WTC11 (cell line): ENCODE data around the gene EML4.

Source experiments
- JUN ChIP-seq: sonication (generic); formaldehyde crosslinking; IDR thresholded peaks from 2 replicates; pipeline ENCODE4 v1.8.0; 2023; ENCODE audit warnings: mild to moderate bottlenecking, missing genetic modification reagents
- MXD4 ChIP-seq: fragments of 250-450 bp; sonication (Bioruptor Pico); IDR thresholded peaks from 2 replicates; pipeline ENCODE4 v1.8.0; 2021; ENCODE audit warnings: mild to moderate bottlenecking, moderate library complexity, borderline replicate concordance
- RORB ChIP-seq: fragments of 250-450 bp; sonication (Bioruptor Pico); IDR thresholded peaks from 2 replicates; pipeline ENCODE4 v1.9.0; 2021; ENCODE audit warnings: mild to moderate bottlenecking
- ZNF263 ChIP-seq: sonication (generic); formaldehyde crosslinking; IDR thresholded peaks from 2 replicates; pipeline ENCODE4 v1.8.1; 2022; ENCODE audit warnings: low read depth, mild to moderate bottlenecking, moderate library complexity, missing genetic modification reagents
- TF ChIP-seq, protein P1 (sequence below): fragments of 200-600 bp; IDR thresholded peaks from 2 replicates; pipeline ENCODE4 v1.8.0; 2022; ENCODE audit warnings: antibody characterized with exemption
- TF ChIP-seq, protein P2 (sequence below): fragments of 250-450 bp; sonication (Bioruptor Pico); conservative IDR thresholded peaks from 2 replicates; pipeline ENCODE4 v1.9.0; 2021; ENCODE audit warnings: mild to moderate bottlenecking
- TF ChIP-seq, protein P3 (sequence below): sonication (generic); formaldehyde crosslinking; conservative IDR thresholded peaks from 2 replicates; pipeline ENCODE4 v1.8.1; 2022; ENCODE audit warnings: mild to moderate bottlenecking, missing genetic modification reagents
- TF ChIP-seq, protein P4 (sequence below): fragments of 250-450 bp; sonication (Bioruptor Pico); IDR thresholded peaks from 2 replicates; pipeline ENCODE4 v1.9.0; 2021; ENCODE audit warnings: mild to moderate bottlenecking, borderline replicate concordance
- TF ChIP-seq, protein P5 (sequence below): sonication (generic); formaldehyde crosslinking; IDR thresholded peaks from 2 replicates; pipeline ENCODE4 v1.8.0; 2022; ENCODE audit warnings: mild to moderate bottlenecking, missing genetic modification reagents
- TF ChIP-seq, protein P6 (sequence below): sonication (generic); formaldehyde crosslinking; IDR thresholded peaks from 2 replicates; pipeline ENCODE4 v1.8.1; 2023; ENCODE audit warnings: mild to moderate bottlenecking, moderate library complexity, missing genetic modification reagents

DNA sequence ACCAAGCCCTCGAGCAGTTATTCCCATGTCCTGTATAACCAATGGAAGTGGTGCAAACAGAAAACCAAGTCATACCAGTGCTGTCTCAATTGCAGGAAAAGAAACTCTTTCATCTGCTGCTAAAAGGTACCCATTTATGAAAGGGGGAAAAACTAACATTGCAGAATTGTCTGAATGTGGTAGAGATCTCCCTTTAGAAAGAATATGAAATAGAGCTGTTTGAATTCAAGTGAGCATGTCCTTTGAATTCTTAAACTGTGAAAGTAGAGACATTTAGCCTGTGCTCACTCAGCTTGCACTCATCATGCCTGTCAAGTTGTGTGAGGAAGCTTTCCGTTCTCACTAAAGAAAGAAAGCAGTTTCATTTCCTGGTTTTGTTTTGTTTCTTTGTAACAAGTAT is 87.4 kb downstream of the EML4 start:
- TF ChIP-seq MXD4 (CRISPR knock-in tag) (no peak), RORB (CRISPR knock-in tag) (no peak), JUN (CRISPR knock-in tag) (no peak), ZNF263 (CRISPR knock-in tag) (no peak)
- TF ChIP-seq, protein P1, sequence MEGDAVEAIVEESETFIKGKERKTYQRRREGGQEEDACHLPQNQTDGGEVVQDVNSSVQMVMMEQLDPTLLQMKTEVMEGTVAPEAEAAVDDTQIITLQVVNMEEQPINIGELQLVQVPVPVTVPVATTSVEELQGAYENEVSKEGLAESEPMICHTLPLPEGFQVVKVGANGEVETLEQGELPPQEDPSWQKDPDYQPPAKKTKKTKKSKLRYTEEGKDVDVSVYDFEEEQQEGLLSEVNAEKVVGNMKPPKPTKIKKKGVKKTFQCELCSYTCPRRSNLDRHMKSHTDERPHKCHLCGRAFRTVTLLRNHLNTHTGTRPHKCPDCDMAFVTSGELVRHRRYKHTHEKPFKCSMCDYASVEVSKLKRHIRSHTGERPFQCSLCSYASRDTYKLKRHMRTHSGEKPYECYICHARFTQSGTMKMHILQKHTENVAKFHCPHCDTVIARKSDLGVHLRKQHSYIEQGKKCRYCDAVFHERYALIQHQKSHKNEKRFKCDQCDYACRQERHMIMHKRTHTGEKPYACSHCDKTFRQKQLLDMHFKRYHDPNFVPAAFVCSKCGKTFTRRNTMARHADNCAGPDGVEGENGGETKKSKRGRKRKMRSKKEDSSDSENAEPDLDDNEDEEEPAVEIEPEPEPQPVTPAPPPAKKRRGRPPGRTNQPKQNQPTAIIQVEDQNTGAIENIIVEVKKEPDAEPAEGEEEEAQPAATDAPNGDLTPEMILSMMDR: no peak
- TF ChIP-seq, protein P2, sequence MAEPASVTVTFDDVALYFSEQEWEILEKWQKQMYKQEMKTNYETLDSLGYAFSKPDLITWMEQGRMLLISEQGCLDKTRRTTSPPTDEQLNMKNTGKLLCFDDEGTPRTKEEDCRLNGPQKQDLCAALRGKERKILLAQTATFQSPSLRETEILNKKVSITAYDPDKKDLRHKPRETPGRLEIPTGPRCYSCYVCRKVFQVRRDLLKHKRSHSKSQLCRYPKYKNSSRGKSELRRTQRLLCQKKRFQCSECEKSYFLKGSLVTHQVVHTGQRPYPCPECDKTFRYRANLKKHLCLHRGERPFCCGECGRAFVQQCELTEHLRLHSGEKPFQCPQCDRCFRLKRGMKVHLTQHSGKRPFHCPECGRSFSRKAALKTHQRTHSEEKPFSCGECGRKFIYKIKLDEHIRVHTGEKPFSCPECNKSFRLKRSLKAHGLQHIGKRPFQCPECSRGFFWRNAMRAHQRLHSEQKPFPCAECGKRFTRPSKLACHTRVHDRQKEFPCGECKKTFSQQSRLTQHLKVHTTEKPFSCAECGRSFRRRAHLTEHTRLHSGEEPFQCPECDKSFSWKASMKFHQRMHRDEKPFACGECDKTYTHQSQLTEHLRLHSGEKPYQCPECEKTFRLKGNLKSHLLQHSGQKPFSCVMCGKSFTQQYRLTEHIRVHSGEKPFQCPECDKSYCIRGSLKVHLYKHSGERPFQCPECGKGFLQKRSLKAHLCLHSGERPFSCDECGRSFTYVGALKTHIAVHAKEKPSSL (CRISPR knock-in tag): no peak
- TF ChIP-seq, protein P3, sequence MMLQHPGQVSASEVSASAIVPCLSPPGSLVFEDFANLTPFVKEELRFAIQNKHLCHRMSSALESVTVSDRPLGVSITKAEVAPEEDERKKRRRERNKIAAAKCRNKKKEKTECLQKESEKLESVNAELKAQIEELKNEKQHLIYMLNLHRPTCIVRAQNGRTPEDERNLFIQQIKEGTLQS: no peak
- TF ChIP-seq, protein P4, sequence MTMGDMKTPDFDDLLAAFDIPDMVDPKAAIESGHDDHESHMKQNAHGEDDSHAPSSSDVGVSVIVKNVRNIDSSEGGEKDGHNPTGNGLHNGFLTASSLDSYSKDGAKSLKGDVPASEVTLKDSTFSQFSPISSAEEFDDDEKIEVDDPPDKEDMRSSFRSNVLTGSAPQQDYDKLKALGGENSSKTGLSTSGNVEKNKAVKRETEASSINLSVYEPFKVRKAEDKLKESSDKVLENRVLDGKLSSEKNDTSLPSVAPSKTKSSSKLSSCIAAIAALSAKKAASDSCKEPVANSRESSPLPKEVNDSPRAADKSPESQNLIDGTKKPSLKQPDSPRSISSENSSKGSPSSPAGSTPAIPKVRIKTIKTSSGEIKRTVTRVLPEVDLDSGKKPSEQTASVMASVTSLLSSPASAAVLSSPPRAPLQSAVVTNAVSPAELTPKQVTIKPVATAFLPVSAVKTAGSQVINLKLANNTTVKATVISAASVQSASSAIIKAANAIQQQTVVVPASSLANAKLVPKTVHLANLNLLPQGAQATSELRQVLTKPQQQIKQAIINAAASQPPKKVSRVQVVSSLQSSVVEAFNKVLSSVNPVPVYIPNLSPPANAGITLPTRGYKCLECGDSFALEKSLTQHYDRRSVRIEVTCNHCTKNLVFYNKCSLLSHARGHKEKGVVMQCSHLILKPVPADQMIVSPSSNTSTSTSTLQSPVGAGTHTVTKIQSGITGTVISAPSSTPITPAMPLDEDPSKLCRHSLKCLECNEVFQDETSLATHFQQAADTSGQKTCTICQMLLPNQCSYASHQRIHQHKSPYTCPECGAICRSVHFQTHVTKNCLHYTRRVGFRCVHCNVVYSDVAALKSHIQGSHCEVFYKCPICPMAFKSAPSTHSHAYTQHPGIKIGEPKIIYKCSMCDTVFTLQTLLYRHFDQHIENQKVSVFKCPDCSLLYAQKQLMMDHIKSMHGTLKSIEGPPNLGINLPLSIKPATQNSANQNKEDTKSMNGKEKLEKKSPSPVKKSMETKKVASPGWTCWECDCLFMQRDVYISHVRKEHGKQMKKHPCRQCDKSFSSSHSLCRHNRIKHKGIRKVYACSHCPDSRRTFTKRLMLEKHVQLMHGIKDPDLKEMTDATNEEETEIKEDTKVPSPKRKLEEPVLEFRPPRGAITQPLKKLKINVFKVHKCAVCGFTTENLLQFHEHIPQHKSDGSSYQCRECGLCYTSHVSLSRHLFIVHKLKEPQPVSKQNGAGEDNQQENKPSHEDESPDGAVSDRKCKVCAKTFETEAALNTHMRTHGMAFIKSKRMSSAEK: no peak
- TF ChIP-seq, protein P5, sequence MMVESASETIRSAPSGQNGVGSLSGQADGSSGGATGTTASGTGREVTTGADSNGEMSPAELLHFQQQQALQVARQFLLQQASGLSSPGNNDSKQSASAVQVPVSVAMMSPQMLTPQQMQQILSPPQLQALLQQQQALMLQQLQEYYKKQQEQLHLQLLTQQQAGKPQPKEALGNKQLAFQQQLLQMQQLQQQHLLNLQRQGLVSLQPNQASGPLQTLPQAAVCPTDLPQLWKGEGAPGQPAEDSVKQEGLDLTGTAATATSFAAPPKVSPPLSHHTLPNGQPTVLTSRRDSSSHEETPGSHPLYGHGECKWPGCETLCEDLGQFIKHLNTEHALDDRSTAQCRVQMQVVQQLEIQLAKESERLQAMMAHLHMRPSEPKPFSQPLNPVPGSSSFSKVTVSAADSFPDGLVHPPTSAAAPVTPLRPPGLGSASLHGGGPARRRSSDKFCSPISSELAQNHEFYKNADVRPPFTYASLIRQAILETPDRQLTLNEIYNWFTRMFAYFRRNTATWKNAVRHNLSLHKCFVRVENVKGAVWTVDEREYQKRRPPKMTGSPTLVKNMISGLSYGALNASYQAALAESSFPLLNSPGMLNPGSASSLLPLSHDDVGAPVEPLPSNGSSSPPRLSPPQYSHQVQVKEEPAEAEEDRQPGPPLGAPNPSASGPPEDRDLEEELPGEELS (CRISPR knock-in tag): no peak
- TF ChIP-seq, protein P6, sequence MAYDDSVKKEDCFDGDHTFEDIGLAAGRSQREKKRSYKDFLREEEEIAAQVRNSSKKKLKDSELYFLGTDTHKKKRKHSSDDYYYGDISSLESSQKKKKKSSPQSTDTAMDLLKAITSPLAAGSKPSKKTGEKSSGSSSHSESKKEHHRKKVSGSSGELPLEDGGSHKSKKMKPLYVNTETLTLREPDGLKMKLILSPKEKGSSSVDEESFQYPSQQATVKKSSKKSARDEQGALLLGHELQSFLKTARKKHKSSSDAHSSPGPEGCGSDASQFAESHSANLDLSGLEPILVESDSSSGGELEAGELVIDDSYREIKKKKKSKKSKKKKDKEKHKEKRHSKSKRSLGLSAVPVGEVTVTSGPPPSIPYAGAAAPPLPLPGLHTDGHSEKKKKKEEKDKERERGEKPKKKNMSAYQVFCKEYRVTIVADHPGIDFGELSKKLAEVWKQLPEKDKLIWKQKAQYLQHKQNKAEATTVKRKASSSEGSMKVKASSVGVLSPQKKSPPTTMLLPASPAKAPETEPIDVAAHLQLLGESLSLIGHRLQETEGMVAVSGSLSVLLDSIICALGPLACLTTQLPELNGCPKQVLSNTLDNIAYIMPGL: no peak
